ENCODE results near the gene MESP2. TPM values are rescaled to one million over a fixed set of nuclear protein-coding genes. Genes with fewer than 3 reads are reported as not detected.

The MESP2 gene
- total RNA-seq, 1 experiment from 2014 or later = 1.1 TPM

DNA sequence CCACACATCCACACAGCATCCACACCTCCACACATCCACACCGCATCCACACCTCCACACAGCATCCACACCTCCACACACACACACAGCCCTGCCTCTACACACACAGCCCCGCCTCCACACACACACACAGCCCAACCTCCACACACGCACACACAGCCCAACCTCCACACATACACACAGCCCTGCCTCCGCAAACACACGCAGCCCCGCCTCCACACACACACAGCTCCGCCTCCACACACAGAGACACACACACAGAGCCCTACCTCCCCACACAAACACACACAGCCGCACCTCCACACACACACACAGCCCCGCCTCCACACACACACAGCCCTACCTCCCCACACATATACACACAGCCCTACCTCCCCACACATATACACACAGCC is 29.7 kb upstream of the MESP2 start:
- POLR2A ChIA-PET = no interaction called here
- CTCF ChIA-PET = no interaction called here
- no TSS peak for BruUV-seq (replicated peaks)
- no peaks in the 10 kb centered on the region for H3K36me3 ChIP-seq (ENCODE audit: control insufficient read depth, insufficient read depth, low read length)
- H3K4me3 ChIP-seq (ENCODE audit: low read depth in 2 of 2, low read length in 2 of 2) = no peak overlapping the region
- H3K9me3 ChIP-seq (ENCODE audit: control insufficient read depth, insufficient read depth, low read depth, low read length) = no peaks in the 10 kb centered on the region
- intact Hi-C loops (cut with micrococcal nuclease; ENCODE audit: unreplicated experiment) = loop anchor here (10.0 kb wide), 1 partner anchor 328 kb away; no protein-coding TSS in a partner anchor
- no peak for ATAC-seq
- DNase-seq (ENCODE audit: low read depth, low spot score) = no peak
- peaks cover 5% of the 10 kb centered on the region for H3K4me1 ChIP-seq (ENCODE audit: control insufficient read depth, insufficient read depth, low read length)
- H3K27ac ChIP-seq (ENCODE audit: low read length) = no peak overlapping the region
- in situ Hi-C loops (cut with HindIII; ENCODE audit: low pct_unique_long_range_greater_than_20kb, low sequenced_read_pairs) = no loop called here
- H3K27me3 ChIP-seq (ENCODE audit: control insufficient read depth, insufficient read depth, low read length) = no peaks in the 10 kb centered on the region
- TF ChIP-seq, protein P1, sequence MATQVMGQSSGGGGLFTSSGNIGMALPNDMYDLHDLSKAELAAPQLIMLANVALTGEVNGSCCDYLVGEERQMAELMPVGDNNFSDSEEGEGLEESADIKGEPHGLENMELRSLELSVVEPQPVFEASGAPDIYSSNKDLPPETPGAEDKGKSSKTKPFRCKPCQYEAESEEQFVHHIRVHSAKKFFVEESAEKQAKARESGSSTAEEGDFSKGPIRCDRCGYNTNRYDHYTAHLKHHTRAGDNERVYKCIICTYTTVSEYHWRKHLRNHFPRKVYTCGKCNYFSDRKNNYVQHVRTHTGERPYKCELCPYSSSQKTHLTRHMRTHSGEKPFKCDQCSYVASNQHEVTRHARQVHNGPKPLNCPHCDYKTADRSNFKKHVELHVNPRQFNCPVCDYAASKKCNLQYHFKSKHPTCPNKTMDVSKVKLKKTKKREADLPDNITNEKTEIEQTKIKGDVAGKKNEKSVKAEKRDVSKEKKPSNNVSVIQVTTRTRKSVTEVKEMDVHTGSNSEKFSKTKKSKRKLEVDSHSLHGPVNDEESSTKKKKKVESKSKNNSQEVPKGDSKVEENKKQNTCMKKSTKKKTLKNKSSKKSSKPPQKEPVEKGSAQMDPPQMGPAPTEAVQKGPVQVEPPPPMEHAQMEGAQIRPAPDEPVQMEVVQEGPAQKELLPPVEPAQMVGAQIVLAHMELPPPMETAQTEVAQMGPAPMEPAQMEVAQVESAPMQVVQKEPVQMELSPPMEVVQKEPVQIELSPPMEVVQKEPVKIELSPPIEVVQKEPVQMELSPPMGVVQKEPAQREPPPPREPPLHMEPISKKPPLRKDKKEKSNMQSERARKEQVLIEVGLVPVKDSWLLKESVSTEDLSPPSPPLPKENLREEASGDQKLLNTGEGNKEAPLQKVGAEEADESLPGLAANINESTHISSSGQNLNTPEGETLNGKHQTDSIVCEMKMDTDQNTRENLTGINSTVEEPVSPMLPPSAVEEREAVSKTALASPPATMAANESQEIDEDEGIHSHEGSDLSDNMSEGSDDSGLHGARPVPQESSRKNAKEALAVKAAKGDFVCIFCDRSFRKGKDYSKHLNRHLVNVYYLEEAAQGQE (IDR thresholded peaks at IDR 0.05; ENCODE audit: insufficient read depth in 1 of 2, low read depth in 2 of 2, low read length in 1 of 2) = no peak
- no peak for TF ChIP-seq POLR2AphosphoS5 (IDR thresholded peaks at IDR 0.05; ENCODE audit: low read depth, low read length)
- TF ChIP-seq TCF7L2 (IDR thresholded peaks at IDR 0.05; ENCODE audit: low read depth, low read length) = no peak
- TF ChIP-seq, protein P2, sequence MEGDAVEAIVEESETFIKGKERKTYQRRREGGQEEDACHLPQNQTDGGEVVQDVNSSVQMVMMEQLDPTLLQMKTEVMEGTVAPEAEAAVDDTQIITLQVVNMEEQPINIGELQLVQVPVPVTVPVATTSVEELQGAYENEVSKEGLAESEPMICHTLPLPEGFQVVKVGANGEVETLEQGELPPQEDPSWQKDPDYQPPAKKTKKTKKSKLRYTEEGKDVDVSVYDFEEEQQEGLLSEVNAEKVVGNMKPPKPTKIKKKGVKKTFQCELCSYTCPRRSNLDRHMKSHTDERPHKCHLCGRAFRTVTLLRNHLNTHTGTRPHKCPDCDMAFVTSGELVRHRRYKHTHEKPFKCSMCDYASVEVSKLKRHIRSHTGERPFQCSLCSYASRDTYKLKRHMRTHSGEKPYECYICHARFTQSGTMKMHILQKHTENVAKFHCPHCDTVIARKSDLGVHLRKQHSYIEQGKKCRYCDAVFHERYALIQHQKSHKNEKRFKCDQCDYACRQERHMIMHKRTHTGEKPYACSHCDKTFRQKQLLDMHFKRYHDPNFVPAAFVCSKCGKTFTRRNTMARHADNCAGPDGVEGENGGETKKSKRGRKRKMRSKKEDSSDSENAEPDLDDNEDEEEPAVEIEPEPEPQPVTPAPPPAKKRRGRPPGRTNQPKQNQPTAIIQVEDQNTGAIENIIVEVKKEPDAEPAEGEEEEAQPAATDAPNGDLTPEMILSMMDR (IDR thresholded peaks at IDR 0.05) = no peak
- TF ChIP-seq SIN3A (IDR thresholded peaks at IDR 0.05; ENCODE audit: borderline replicate concordance, insufficient read depth, low read depth, low read length) = no peak

DNA sequence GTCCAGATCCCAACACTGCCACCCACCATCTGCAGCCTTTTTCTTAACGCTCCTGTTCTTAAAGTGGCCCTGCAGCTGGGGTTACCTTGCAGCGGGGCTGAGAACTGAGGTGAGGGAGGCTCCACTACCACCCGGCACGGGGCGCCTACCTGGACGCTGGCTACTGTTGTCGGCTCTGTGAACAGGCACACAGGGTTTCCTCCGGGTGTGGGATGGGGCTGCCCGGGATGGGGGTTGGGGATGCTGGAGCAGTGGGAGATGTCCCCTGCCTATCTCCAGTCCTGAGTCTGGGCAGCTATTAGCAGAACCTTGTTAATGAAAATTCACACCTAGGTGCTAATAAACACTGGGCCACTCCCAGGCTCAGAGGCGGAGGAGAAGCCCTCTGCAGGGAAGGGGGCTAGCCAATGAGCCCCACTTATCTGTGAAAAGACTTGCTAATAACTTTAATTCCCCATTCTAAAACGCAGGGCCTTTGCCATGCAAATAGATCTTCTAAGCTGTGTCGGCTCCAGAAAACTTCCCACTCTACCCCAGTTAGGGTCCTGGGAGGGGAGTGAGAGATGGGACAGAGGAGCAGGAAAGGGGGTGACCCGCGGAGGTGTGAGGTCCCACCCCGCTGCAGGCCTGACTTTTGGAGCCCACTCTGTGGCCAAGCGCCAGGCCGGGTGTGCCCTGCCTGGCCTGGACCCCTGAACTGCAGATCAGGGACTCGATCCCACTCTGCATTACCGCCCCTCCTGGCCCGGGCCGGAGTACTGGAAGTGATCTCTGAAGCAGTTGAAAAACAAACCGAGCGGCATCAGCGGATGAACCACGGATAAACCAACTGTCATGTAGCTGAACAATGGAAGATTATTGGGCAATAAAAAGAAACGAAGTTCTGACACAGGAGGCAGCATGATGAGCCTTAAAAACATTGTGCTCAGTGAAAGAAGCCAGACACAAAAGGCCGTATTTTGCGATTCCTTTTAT is 28.1 kb upstream of the MESP2 start:
- BruUV-seq (replicated peaks) = no TSS peak
- ChIA-PET POLR2A (interaction anchor here (0.7 kb wide), 1 partner anchor 44 kb away, joined by 6 read pairs; no protein-coding TSS in a partner anchor), CTCF (no interaction called here)
- H3K27ac ChIP-seq (ENCODE audit: low read length) = no peak overlapping the region
- DNase-seq (ENCODE audit: low read depth, low spot score) (no peak), ATAC-seq (no peak)
- intact Hi-C loops (cut with micrococcal nuclease; ENCODE audit: unreplicated experiment) = loop anchor here (10.0 kb wide), 1 partner anchor 327 kb away; no protein-coding TSS in a partner anchor
- no peaks in the 10 kb centered on the region for H3K27me3 ChIP-seq (ENCODE audit: control insufficient read depth, insufficient read depth, low read length)
- no peaks in the 10 kb centered on the region for H3K36me3 ChIP-seq (ENCODE audit: control insufficient read depth, insufficient read depth, low read length)
- H3K9me3 ChIP-seq (ENCODE audit: control insufficient read depth, insufficient read depth, low read depth, low read length) = no peaks in the 10 kb centered on the region
- peaks cover 5% of the 10 kb centered on the region for H3K4me1 ChIP-seq (ENCODE audit: control insufficient read depth, insufficient read depth, low read length)
- TF ChIP-seq TCF7L2 (IDR thresholded peaks at IDR 0.05; ENCODE audit: low read depth, low read length) = no peak
- TF ChIP-seq, protein P2 (IDR thresholded peaks at IDR 0.05) = no peak
- in situ Hi-C loops (cut with HindIII; ENCODE audit: low pct_unique_long_range_greater_than_20kb, low sequenced_read_pairs) = no loop called here
- H3K4me3 ChIP-seq (ENCODE audit: low read depth in 2 of 2, low read length in 2 of 2) = no peak overlapping the region
